H9 (cell line): ENCODE measurements around the gene HIPK2. TPM values are rescaled to one million over a fixed set of nuclear protein-coding genes. Genes with fewer than 3 reads are reported as not detected.

ENCODE experiments used
- DNase-seq: peaks from one replicate; pipeline ENCODE4 v3.0.0-alpha.2; 2017
- H2AFZ ChIP-seq: one replicate; pipeline ENCODE4 v1.6.1; 2013; ENCODE audit warnings: mild to moderate bottlenecking, low read length, control low read depth, moderate library complexity
- H2AK5ac ChIP-seq: 2 replicates; pipeline ENCODE4 v1.6.1; 2013; ENCODE audit warnings: low read length, control low read depth, mixed read lengths; ENCODE audit not compliant: insufficient read length
- H2BK120ac ChIP-seq: one replicate; pipeline ENCODE4 v1.6.1; 2013; ENCODE audit warnings: low read depth, mild to moderate bottlenecking, low read length, control low read depth, inconsistent platforms; ENCODE audit not compliant: poor library complexity, severe bottlenecking
- H2BK12ac ChIP-seq: 2 replicates; pipeline ENCODE4 v1.6.1; 2013; ENCODE audit warnings: low read length, control low read depth, mixed read lengths, low read depth; ENCODE audit not compliant: insufficient read length
- H2BK15ac ChIP-seq: 2 replicates; pipeline ENCODE4 v1.6.1; 2013; ENCODE audit warnings: low read depth, low read length, control low read depth
- H2BK20ac ChIP-seq: one replicate; pipeline ENCODE4 v1.6.1; 2013; ENCODE audit warnings: low read depth, mild to moderate bottlenecking, low read length, control low read depth, inconsistent platforms; ENCODE audit not compliant: poor library complexity, severe bottlenecking
- H2BK5ac ChIP-seq: 2 replicates; pipeline ENCODE4 v1.6.1; 2013; ENCODE audit warnings: low read length, control low read depth, mixed read lengths; ENCODE audit not compliant: insufficient read length
- H3K14ac ChIP-seq: 2 replicates; pipeline ENCODE4 v1.6.1; 2013; ENCODE audit warnings: low read length, control low read depth; ENCODE audit not compliant: insufficient read depth
- H3K18ac ChIP-seq: 2 replicates; pipeline ENCODE4 v1.6.1; 2013; ENCODE audit warnings: low read depth, mild to moderate bottlenecking, mixed read lengths, low read length, control low read depth; ENCODE audit not compliant: insufficient read length
- H3K23ac ChIP-seq: 2 replicates; pipeline ENCODE4 v1.6.1; 2013; ENCODE audit warnings: low read length, control low read depth, mixed read lengths, low read depth; ENCODE audit not compliant: insufficient read length
- H3K23me2 ChIP-seq: 2 replicates; pipeline ENCODE4 v1.6.1; 2013; ENCODE audit warnings: low read depth, mild to moderate bottlenecking, mixed read lengths, low read length, control low read depth; ENCODE audit not compliant: insufficient read length, poor library complexity, severe bottlenecking
- H3K27ac ChIP-seq: 2 replicates; pipeline ENCODE4 v1.5.1; 2013; ENCODE audit warnings: low read length, control low read depth, mixed read lengths, low read depth; ENCODE audit not compliant: insufficient read length
- H3K27me3 ChIP-seq: 2 replicates; pipeline ENCODE4 v1.6.1; 2013; ENCODE audit warnings: low read length, control low read depth, inconsistent platforms; ENCODE audit not compliant: insufficient read depth
- H3K4ac ChIP-seq: 2 replicates; pipeline ENCODE4 v1.6.1; 2013; ENCODE audit warnings: low read depth, mild to moderate bottlenecking, control low read depth, inconsistent platforms, low read length, moderate library complexity
- H3K4me1 ChIP-seq: 2 replicates; pipeline ENCODE4 v1.6.1; 2013; ENCODE audit warnings: low read length, control low read depth, inconsistent platforms; ENCODE audit not compliant: insufficient read depth
- H3K4me2 ChIP-seq: 2 replicates; pipeline ENCODE4 v1.6.1; 2013; ENCODE audit warnings: low read length, control low read depth, mixed read lengths; ENCODE audit not compliant: insufficient read length, insufficient read depth
- H3K56ac ChIP-seq: 2 replicates; pipeline ENCODE4 v1.6.1; 2013; ENCODE audit warnings: low read depth, mild to moderate bottlenecking, mixed read lengths, low read length, control low read depth; ENCODE audit not compliant: insufficient read length
- H3K79me1 ChIP-seq: 2 replicates; pipeline ENCODE4 v1.6.1; 2013; ENCODE audit warnings: low read depth, mild to moderate bottlenecking, moderate library complexity, low read length, control low read depth, inconsistent platforms; ENCODE audit not compliant: insufficient read depth, poor library complexity, severe bottlenecking
- H3K79me2 ChIP-seq: 2 replicates; pipeline ENCODE4 v1.6.1; 2013; ENCODE audit warnings: low read length, control low read depth, inconsistent platforms; ENCODE audit not compliant: insufficient read depth
- H3K9ac ChIP-seq: 2 replicates; pipeline ENCODE4 v1.6.1; 2013; ENCODE audit warnings: low read length, control low read depth, mixed read lengths; ENCODE audit not compliant: insufficient read length; ENCODE audit errors: extremely low read depth
- H3K9me3 ChIP-seq: one replicate; pipeline ENCODE4 v1.6.1; 2013; ENCODE audit warnings: low read depth, low read length, inconsistent platforms; ENCODE audit not compliant: control insufficient read depth
- H3T11ph ChIP-seq: one replicate; pipeline ENCODE4 v1.6.1; 2013; ENCODE audit warnings: mild to moderate bottlenecking, low read length, control low read depth, inconsistent platforms
- H4K20me1 ChIP-seq: one replicate; pipeline ENCODE4 v1.6.1; 2013; ENCODE audit not compliant: control insufficient read depth, insufficient read length, insufficient read depth
- H4K5ac ChIP-seq: 2 replicates; pipeline ENCODE4 v1.6.1; 2013; ENCODE audit warnings: low read depth, mild to moderate bottlenecking, mixed read lengths, low read length, control low read depth; ENCODE audit not compliant: insufficient read length
- H4K8ac ChIP-seq: replicated peaks from 2 replicates; pipeline ENCODE4 v1.6.1; 2013; ENCODE audit warnings: low read length, control low read depth, mixed read lengths, low read depth; ENCODE audit not compliant: insufficient read length
- H4K91ac ChIP-seq: 2 replicates; pipeline ENCODE4 v1.6.1; 2013; ENCODE audit warnings: low read depth, mild to moderate bottlenecking, moderate library complexity, mixed read lengths, low read length, control low read depth; ENCODE audit not compliant: insufficient read length
- H3K27ac Mint-ChIP-seq, 3 experiments: 2 replicates in 2 of 3; 3 replicates in 1 of 3; pipeline ENCODE4 v1.8.0; 2020 to 2021; ENCODE audit warnings: mixed read lengths in 3 of 3, mild to moderate bottlenecking in 1 of 3, moderate library complexity in 1 of 3
- H3K27me3 Mint-ChIP-seq: 2 replicates; pipeline ENCODE4 v1.8.0; 2021; ENCODE audit warnings: low read depth, mild to moderate bottlenecking, moderate library complexity, mixed read lengths
- H3K36me3 Mint-ChIP-seq, 3 experiments: 2 replicates in 2 of 3; 3 replicates in 1 of 3; pipeline ENCODE4 v1.8.0; 2020 to 2021; ENCODE audit warnings: low read depth in 3 of 3, mixed read lengths in 3 of 3; ENCODE audit not compliant: insufficient read depth in 1 of 3
- H3K4me1 Mint-ChIP-seq, 2 experiments: 2 replicates each; pipeline ENCODE4 v1.8.0; 2020; ENCODE audit warnings: mixed read lengths in 2 of 2
- H3K4me3 Mint-ChIP-seq, 2 experiments: 2 replicates in 1 of 2; 3 replicates in 1 of 2; pipeline ENCODE4 v1.8.0; 2020 to 2021; ENCODE audit warnings: mild to moderate bottlenecking in 2 of 2, mixed read lengths in 2 of 2, moderate library complexity in 1 of 2
- H3K9me3 Mint-ChIP-seq, 2 experiments: 2 replicates in 1 of 2; 3 replicates in 1 of 2; pipeline ENCODE4 v1.8.0; 2020; ENCODE audit warnings: mild to moderate bottlenecking in 2 of 2, mixed read lengths in 2 of 2, moderate library complexity in 1 of 2
- CTCF ChIP-seq: fragments of 200-600 bp; sonication (generic); conservative IDR thresholded peaks from 3 replicates; pipeline ENCODE4 v1.8.0; 2021; ENCODE audit warnings: antibody characterized with exemption, mild to moderate bottlenecking
- WGBS: extraction: QIAGEN DNeasy Blood & Tissue Kit; methylation state at CpG from one replicate; pipeline ENCODE4 v1.1.7; 2013; ENCODE audit warnings: missing lambda C conversion rate, low lambda C conversion rate, mixed read lengths; ENCODE audit not compliant: insufficient read length; ENCODE audit errors: extremely low coverage; 5-methylcytosine and 5-hydroxymethylcytosine counted together
- total RNA-seq: library from RNA; stranded (reverse); gene quantifications from 2 replicates; pipeline ENCODE4 v1.2.1, GENCODE V29; 2021

The HIPK2 gene
- total RNA-seq, 1 experiment from 2014 or later, result 21.9 TPM

- Histone ChIP-seq H3K9me3 (no peaks in the 10 kb centered on the region), H2BK15ac (no peak overlapping the region), H3K4me2 (no peak overlapping the region), H3K4ac (no peak overlapping the region), H3K27ac (no peak overlapping the region), H2AK5ac (no peak overlapping the region), H3K23me2 (no peaks in the 10 kb centered on the region), H3K14ac (no peak overlapping the region), H2AFZ (no peak overlapping the region), H3K4me1 (no peaks in the 10 kb centered on the region), H3K79me1 (no peaks in the 10 kb centered on the region), H2BK120ac (no peak overlapping the region), H4K8ac (no peak overlapping the region), H3K27me3 (no peaks in the 10 kb centered on the region), H4K20me1 (no peaks in the 10 kb centered on the region), H3K9ac (no peak overlapping the region), H2BK20ac (no peak overlapping the region), H4K91ac (no peak overlapping the region), H3K56ac (no peak overlapping the region), H4K5ac (no peak overlapping the region), H3K23ac (no peak overlapping the region), H2BK12ac (no peak overlapping the region), H3K18ac (no peak overlapping the region), H3K79me2 (no peaks in the 10 kb centered on the region), H3T11ph (no peak overlapping the region), H2BK5ac (no peak overlapping the region)
- no peak overlapping the region for H3K4me3 Mint-ChIP-seq
- no peaks in the 10 kb centered on the region for H3K9me3 Mint-ChIP-seq
- DNase-seq, result no peak
- H3K27me3 Mint-ChIP-seq, result no peaks in the 10 kb centered on the region; the same call in 1 of the 2 replicates
- TF ChIP-seq CTCF, result peak; percentile 15; the same call in 1 of the 3 replicates
- H3K36me3 Mint-ChIP-seq, result peaks cover 0 to 4% (median 0%) of the 10 kb centered on the region in 3 experiments; a peak in 1 of 7 replicates
- H3K27ac Mint-ChIP-seq, result peak overlapping the region in 1 of 3 experiments; percentile 26; a peak in 2 of 7 replicates
- H3K4me1 Mint-ChIP-seq, result peaks cover 40 to 41% of the 10 kb centered on the region in 2 experiments
- WGBS, result no CpG with 5 or more reads among the region's 15 CpGs
Observed at GRCh38 chr7:139566736-139567646, 210.8 kb downstream of the HIPK2 start.
